Right lobe of liver (tissue), 6 donors: ENCODE results near the gene FSTL4. TPM values are rescaled to one million over a fixed set of nuclear protein-coding genes. Genes with fewer than 3 reads are reported as not detected.

Experiments
- ATAC-seq, 4 donors: fragments of 200-7000 bp; cut with Tn5 transposase; one replicate each; pipeline ENCODE4 v1.9.1; 2020; ENCODE audit warnings: mild to moderate bottlenecking in 4 of 4, moderate library complexity in 4 of 4
- DNase-seq, 3 donors: peaks; one replicate each; pipeline ENCODE4 v3.0.0-alpha.2; 2020
- H3K27ac ChIP-seq, 3 donors: fragments of 200-600 bp; one replicate each; pipeline ENCODE4 v1.8.0; 2022
- H3K27me3 ChIP-seq, 2 donors: fragments of 200-600 bp; one replicate each; pipeline ENCODE4 v1.8.0; 2022
- H3K36me3 ChIP-seq, 4 donors: fragments of 200-600 bp; sonication (generic) in 1 of 4; one replicate each; pipeline versions ENCODE4 v1.5.1 to v1.8.0; 2017 to 2022; ENCODE audit warnings: control low read depth in 1 of 4
- H3K4me1 ChIP-seq, 4 donors: fragments of 200-600 bp; sonication (generic) in 1 of 4; one replicate each; pipeline versions ENCODE4 v1.5.1 to v1.8.0; 2017 to 2022; ENCODE audit warnings: control low read depth in 1 of 4
- H3K4me3 ChIP-seq, 3 donors: fragments of 200-600 bp; one replicate each; pipeline ENCODE4 v1.8.0; 2022
- H3K9me3 ChIP-seq, 4 donors: fragments of 200-600 bp; sonication (generic) in 1 of 4; one replicate each; pipeline versions ENCODE4 v1.5.1 to v1.8.0; 2017 to 2022; ENCODE audit warnings: control low read depth in 1 of 4
- POLR2A ChIP-seq: fragments of 450-650 bp; IDR thresholded peaks from one replicate; pipeline ENCODE4 v1.6.1; 2017; ENCODE audit warnings: antibody characterized with exemption, mild to moderate bottlenecking
- WGBS: methylation state at CpG from one replicate; pipeline ENCODE4 v1.1.6; 2018; ENCODE audit warnings: low coverage, low lambda C conversion rate; ENCODE audit not compliant: insufficient coverage; ENCODE audit errors: missing lambda C conversion rate; 5-methylcytosine and 5-hydroxymethylcytosine counted together
- intact Hi-C, 2 donors: fragments of 100-400 bp; cut with DNase I; formaldehyde crosslinking; loops; one replicate each; pipeline versions ENCODE4 v1.11.2 to v1.14.1; 2022
- total RNA-seq, 6 experiments: library from RNA; depleted of rRNA in 2 of 6; stranded (reverse); fragments of >200 nt in 2 of 6; fragmentation: NEBNext Ultra II Directional in 3 of 6; extraction: Animal tissue kit (Norgen Biotek cat#: 25700) in 3 of 6; gene quantifications; one replicate each; pipeline versions ENCODE4 v1.1.0 to v1.2.4, GENCODE V29; 2016 to 2023
- TF ChIP-seq, protein P1 (sequence below), 4 donors: fragments of 200-600 bp in 3 of 4; fragments of 450-650 bp in 1 of 4; IDR thresholded peaks; one replicate each; pipeline versions ENCODE4 v1.5.1 to v1.8.0; 2016 to 2022; ENCODE audit warnings: antibody characterized with exemption in 4 of 4, mild to moderate bottlenecking in 2 of 4
- donor health status: DM: no; HTN: yes; CAD: no.
- donor health status: DM: no; HTN: no; CAD: no.
- donor health status: DM: no; HTN: no; CAD: no.
- donor health status: DM: no; HTN: yes; CAD: no.
- donor health status: DM: no; HTN: yes; CAD: no.

FSTL4 gene
- total RNA-seq, 6 experiments from 2014 or later, result 0.62 to 1.3 (median 0.80) TPM; not detected in 3

- 60% methylated on average over 1 of the region's 1 CpG for WGBS
- Histone ChIP-seq H3K36me3 (no peaks in the 10 kb centered on the region), H3K4me3 (no peak overlapping the region), H3K4me1 (no peaks in the 10 kb centered on the region), H3K9me3 (no peaks in the 10 kb centered on the region), H3K27me3 (no peaks in the 10 kb centered on the region), H3K27ac (no peak overlapping the region)
- TF ChIP-seq POLR2A, result no peak
- TF ChIP-seq, protein P1, sequence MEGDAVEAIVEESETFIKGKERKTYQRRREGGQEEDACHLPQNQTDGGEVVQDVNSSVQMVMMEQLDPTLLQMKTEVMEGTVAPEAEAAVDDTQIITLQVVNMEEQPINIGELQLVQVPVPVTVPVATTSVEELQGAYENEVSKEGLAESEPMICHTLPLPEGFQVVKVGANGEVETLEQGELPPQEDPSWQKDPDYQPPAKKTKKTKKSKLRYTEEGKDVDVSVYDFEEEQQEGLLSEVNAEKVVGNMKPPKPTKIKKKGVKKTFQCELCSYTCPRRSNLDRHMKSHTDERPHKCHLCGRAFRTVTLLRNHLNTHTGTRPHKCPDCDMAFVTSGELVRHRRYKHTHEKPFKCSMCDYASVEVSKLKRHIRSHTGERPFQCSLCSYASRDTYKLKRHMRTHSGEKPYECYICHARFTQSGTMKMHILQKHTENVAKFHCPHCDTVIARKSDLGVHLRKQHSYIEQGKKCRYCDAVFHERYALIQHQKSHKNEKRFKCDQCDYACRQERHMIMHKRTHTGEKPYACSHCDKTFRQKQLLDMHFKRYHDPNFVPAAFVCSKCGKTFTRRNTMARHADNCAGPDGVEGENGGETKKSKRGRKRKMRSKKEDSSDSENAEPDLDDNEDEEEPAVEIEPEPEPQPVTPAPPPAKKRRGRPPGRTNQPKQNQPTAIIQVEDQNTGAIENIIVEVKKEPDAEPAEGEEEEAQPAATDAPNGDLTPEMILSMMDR (IDR thresholded peaks at IDR 0.05), result no peak
- DNase-seq (no peak), ATAC-seq (no peak)
- intact Hi-C loops, result no loop called here
Measured at GRCh38 chr5:133406977-133407632, 205.2 kb downstream of the FSTL4 start.

DNA sequence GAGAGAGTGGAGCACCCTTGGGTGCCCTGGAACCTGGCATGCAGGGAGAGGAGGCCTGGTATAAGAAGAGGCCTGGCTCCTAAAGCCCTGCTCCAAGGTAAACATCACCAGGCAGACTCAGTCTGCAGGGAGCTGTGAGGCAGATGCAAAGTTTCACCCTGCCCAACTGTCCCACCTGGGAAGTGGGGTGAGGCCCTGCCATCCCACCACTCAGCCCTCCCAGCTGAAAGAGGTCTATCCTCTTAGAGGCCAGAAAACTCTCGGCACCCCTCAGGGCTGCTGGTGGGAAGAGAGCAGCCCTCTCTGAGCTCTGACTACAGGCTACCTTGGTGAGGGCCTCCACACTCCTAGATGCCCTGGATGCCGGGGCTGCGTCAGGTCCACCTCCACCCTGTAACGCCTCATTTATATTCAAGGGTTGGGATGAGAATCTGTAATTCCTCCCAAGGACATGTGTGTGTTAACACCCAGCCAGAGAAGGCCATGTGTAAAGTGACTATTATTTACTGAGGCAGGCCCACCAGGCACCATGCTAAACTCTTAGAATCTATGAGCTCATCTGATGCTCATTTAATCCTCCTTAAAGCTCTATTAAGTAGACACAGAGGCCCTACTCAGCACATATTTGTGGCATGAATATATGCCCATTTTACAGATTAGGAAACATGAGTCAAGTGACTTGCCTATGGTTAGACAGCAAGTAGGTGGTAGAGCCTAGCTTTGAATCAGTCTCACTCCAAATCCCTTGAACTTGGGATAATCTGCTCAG is 205.9 kb downstream of the FSTL4 start:
- TF ChIP-seq, protein P1 (IDR thresholded peaks at IDR 0.05), result no peak
- no peak for TF ChIP-seq POLR2A
- Histone ChIP-seq H3K27me3 (no peaks in the 10 kb centered on the region), H3K27ac (no peak overlapping the region), H3K4me1 (no peaks in the 10 kb centered on the region), H3K4me3 (no peak overlapping the region), H3K9me3 (no peaks in the 10 kb centered on the region), H3K36me3 (no peaks in the 10 kb centered on the region)
- no CpG with 5 or more reads among the region's 4 CpGs for WGBS
- ATAC-seq (no peak), DNase-seq (no peak)
- intact Hi-C loops, result no loop called here

DNA sequence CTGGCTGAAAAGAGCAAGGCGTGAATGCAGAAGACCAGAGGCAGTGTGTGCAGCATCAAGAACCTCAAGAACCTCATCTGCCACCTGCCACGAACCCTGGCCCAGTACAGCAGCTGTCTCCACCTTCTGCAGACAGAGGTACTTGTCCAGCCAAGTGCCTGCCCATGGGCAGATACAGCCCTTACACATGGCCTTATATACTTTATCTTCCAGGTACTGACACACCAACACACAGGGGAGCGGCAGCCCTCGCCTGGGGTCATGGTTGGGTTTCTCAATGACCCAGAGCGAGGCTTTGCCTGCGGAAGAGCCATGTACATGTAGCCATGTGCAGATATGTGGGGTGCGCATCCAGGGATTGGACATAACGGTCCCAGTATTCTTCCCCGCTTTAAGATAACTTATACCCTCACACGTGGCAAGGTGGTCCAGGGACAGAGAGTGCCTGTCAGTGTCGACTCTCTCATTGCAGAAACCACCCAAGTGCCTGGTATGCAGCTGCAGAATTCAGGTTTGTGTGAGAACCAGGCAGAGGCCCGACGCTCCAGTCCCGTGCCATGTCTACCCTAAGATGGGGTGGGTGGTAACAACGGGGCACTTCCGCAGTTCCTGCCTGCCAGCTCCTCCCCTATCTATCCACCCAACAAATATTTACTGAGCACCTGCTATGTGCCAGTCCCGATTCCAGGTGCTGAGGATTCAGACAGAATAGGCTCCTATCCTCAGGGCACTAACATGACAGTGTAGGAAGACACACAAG is 206.9 kb downstream of the FSTL4 start:
- no peak for TF ChIP-seq POLR2A
- TF ChIP-seq, protein P1 (IDR thresholded peaks at IDR 0.05), result no peak
- Histone ChIP-seq H3K27ac (no peak overlapping the region), H3K27me3 (no peaks in the 10 kb centered on the region), H3K4me1 (no peaks in the 10 kb centered on the region), H3K36me3 (no peaks in the 10 kb centered on the region), H3K4me3 (no peak overlapping the region), H3K9me3 (no peaks in the 10 kb centered on the region)
- intact Hi-C loops, result no loop called here
- DNase-seq (no peak), ATAC-seq (no peak)
- WGBS, result 87% methylated on average over 6 of the region's 17 CpGs

GRCh38 chr5:133404724-133405123 is 207.6 kb downstream of the FSTL4 start:
- WGBS, result no CpG with 5 or more reads among the region's 7 CpGs
- DNase-seq (no peak), ATAC-seq (no peak)
- TF ChIP-seq, protein P1 (IDR thresholded peaks at IDR 0.05), result no peak
- no peak for TF ChIP-seq POLR2A
- Histone ChIP-seq H3K27me3 (no peaks in the 10 kb centered on the region), H3K27ac (no peak overlapping the region), H3K4me1 (no peaks in the 10 kb centered on the region), H3K36me3 (no peaks in the 10 kb centered on the region), H3K4me3 (no peak overlapping the region), H3K9me3 (no peaks in the 10 kb centered on the region)
- intact Hi-C loops, result no loop called here
